A673 (cell line): Measurements from ENCODE around the gene PPFIA2.

Experiments used
- EZH2 ChIP-seq: fragments of 200-600 bp; sonication (generic); IDR thresholded peaks from 2 replicates; pipeline ENCODE4 v1.6.1; 2017; ENCODE audit warnings: borderline replicate concordance, low read depth, mild to moderate bottlenecking, mixed read lengths, antibody characterized with exemption, low read length; ENCODE audit not compliant: poor library complexity, severe bottlenecking
- TF ChIP-seq, protein P1 (sequence below): fragments of 300-800, 200-600 bp; sonication (generic); conservative IDR thresholded peaks from 2 replicates; pipeline ENCODE4 v1.5.1; 2017; ENCODE audit warnings: low read depth, mild to moderate bottlenecking, antibody characterized with exemption, low read length, moderate library complexity, mixed read lengths

DNA sequence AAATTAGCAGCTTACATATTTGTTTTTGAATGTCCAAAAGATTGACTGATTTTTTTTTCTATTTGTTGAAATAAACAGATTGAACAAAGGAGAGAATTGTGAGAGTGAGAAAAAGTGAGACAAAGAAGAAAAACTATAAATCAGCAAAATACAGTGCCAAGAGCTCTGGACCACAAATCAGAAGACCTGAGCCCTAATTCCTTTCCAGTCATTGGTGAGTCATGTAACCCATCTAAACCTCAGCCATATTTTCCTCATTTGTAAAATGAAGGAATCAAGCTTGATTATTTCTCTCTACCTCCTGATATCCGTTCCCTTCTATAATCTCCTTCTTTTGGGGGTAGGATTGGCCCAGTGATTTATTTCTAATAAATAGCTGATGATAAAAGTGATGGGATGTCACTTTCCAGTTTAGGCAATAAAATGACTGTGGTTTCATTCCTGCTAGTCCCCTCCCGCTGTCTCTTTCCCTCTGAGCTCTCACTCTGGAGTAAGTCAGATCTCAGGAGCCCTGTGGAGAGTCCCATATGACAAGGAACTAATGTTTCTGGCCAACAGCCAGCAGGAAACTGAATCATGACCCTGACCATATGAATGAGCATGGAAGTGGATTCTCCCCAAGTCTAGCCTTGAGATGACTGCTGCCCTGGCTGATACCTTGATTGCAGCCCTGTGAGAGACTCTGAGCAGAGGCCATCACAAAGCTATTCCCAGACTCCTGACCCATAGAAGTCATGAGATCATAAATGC lies 462.4 kb downstream of the PPFIA2 start:
- TF ChIP-seq, protein P1, sequence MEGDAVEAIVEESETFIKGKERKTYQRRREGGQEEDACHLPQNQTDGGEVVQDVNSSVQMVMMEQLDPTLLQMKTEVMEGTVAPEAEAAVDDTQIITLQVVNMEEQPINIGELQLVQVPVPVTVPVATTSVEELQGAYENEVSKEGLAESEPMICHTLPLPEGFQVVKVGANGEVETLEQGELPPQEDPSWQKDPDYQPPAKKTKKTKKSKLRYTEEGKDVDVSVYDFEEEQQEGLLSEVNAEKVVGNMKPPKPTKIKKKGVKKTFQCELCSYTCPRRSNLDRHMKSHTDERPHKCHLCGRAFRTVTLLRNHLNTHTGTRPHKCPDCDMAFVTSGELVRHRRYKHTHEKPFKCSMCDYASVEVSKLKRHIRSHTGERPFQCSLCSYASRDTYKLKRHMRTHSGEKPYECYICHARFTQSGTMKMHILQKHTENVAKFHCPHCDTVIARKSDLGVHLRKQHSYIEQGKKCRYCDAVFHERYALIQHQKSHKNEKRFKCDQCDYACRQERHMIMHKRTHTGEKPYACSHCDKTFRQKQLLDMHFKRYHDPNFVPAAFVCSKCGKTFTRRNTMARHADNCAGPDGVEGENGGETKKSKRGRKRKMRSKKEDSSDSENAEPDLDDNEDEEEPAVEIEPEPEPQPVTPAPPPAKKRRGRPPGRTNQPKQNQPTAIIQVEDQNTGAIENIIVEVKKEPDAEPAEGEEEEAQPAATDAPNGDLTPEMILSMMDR: no peak
- no peak for TF ChIP-seq EZH2
